Mesodermal cell (in vitro differentiated cells): ENCODE results near the gene COG5.

Experiments used
- H3K27ac ChIP-seq: 2 replicates; pipeline ENCODE4 v1.7.0; 2013; ENCODE audit warnings: mild to moderate bottlenecking, low read depth, low read length, moderate library complexity; ENCODE audit not compliant: severe bottlenecking
- H3K36me3 ChIP-seq: 2 replicates; pipeline ENCODE4 v1.7.1; 2013; ENCODE audit warnings: mild to moderate bottlenecking, low read length, moderate library complexity; ENCODE audit not compliant: control insufficient read depth, insufficient read depth
- H3K4me1 ChIP-seq: one replicate; pipeline ENCODE4 v1.7.1; 2013; ENCODE audit warnings: mild to moderate bottlenecking, low read length; ENCODE audit not compliant: insufficient read depth, control insufficient read depth, poor library complexity, severe bottlenecking
- H3K4me3 ChIP-seq: 2 replicates; pipeline ENCODE4 v1.7.0; 2013; ENCODE audit warnings: low read length, control low read depth, mild to moderate bottlenecking; ENCODE audit not compliant: insufficient read depth, poor library complexity, severe bottlenecking; ENCODE audit errors: extremely low read depth
- H3K9me3 ChIP-seq: 2 replicates; pipeline ENCODE4 v1.7.1; 2013; ENCODE audit warnings: mild to moderate bottlenecking, low read length, moderate library complexity; ENCODE audit not compliant: control insufficient read depth
- WGBS, 2 experiments: methylation state at CpG; one replicate each; pipeline ENCODE4 v1.1.5; 2013; ENCODE audit warnings: missing lambda C conversion rate in 2 of 2; ENCODE audit not compliant: insufficient coverage in 2 of 2; 5-methylcytosine and 5-hydroxymethylcytosine counted together

The COG5 gene

GRCh38 chr7:107486041-107486440, 77.7 kb downstream of the COG5 start:
- Histone ChIP-seq H3K4me1 (no peaks in the 10 kb centered on the region), H3K36me3 (no peaks in the 10 kb centered on the region), H3K27ac (no peak overlapping the region), H3K4me3 (no peak overlapping the region), H3K9me3 (no peaks in the 10 kb centered on the region)
- 93 to 100% methylated on average over 2 of the region's 3 CpGs for WGBS, 2 experiments

- H3K36me3 ChIP-seq = no peaks in the 10 kb centered on the region
- no peaks in the 10 kb centered on the region for H3K9me3 ChIP-seq
- H3K27ac ChIP-seq = no peak overlapping the region
- H3K4me1 ChIP-seq = no peaks in the 10 kb centered on the region
- H3K4me3 ChIP-seq = no peak overlapping the region
- no CpG with 5 or more reads among the region's 1 CpG for WGBS, 2 experiments
These were observed 81.1 kb downstream of the COG5 start for GRCh38 chr7:107482571-107482970.

GRCh38 chr7:107480932-107481331, 82.8 kb downstream of the COG5 start:
- H3K4me3 ChIP-seq = no peak overlapping the region
- no peaks in the 10 kb centered on the region for H3K36me3 ChIP-seq
- H3K27ac ChIP-seq = no peak overlapping the region
- 82 to 100% methylated on average over 1 of the region's 3 CpGs for WGBS, 2 experiments
- H3K4me1 ChIP-seq = no peaks in the 10 kb centered on the region
- H3K9me3 ChIP-seq = no peaks in the 10 kb centered on the region

- H3K4me1 ChIP-seq = no peaks in the 10 kb centered on the region
- no peaks in the 10 kb centered on the region for H3K9me3 ChIP-seq
- H3K4me3 ChIP-seq = no peak overlapping the region
- no CpG with 5 or more reads among the region's 2 CpGs for WGBS, 2 experiments
- no peak overlapping the region for H3K27ac ChIP-seq
- no peaks in the 10 kb centered on the region for H3K36me3 ChIP-seq
These were observed 84.4 kb downstream of the COG5 start for GRCh38 chr7:107479303-107479702.

GRCh38 chr7:107474104-107474521, 89.6 kb downstream of the COG5 start:
- 100% methylated on average over 2 of the region's 5 CpGs; no CpG with 5 or more reads in 1 of the 2 experiments for WGBS, 2 experiments
- Histone ChIP-seq H3K9me3 (no peaks in the 10 kb centered on the region), H3K4me3 (no peak overlapping the region)

GRCh38 chr7:107472116-107472515, 91.6 kb downstream of the COG5 start:
- Histone ChIP-seq H3K4me3 (no peak overlapping the region), H3K27ac (no peak overlapping the region), H3K36me3 (no peaks in the 10 kb centered on the region), H3K9me3 (no peaks in the 10 kb centered on the region), H3K4me1 (no peaks in the 10 kb centered on the region)
- 90 to 100% methylated on average over 1 to 2 of the region's 3 CpGs for WGBS, 2 experiments

More at GRCh38 chr7:107474104-107474521, 89.6 kb downstream of the COG5 start:
- no peaks in the 10 kb centered on the region for H3K4me1 ChIP-seq
- no peak overlapping the region for H3K27ac ChIP-seq
- no peaks in the 10 kb centered on the region for H3K36me3 ChIP-seq

- Histone ChIP-seq H3K27ac (no peak overlapping the region), H3K36me3 (no peaks in the 10 kb centered on the region), H3K9me3 (no peaks in the 10 kb centered on the region), H3K4me1 (no peaks in the 10 kb centered on the region), H3K4me3 (no peak overlapping the region)
- no CpG with 5 or more reads among the region's 3 CpGs for WGBS, 2 experiments
These were observed 92.2 kb downstream of the COG5 start for GRCh38 chr7:107471292-107472070.

- Histone ChIP-seq H3K9me3 (no peaks in the 10 kb centered on the region), H3K27ac (no peak within 1 kb of the TSS), H3K4me1 (no peaks in the 10 kb centered on the region), H3K36me3 (no peaks in the 10 kb centered on the region), H3K4me3 (no peak within 1 kb of the TSS)
- WGBS, 2 experiments = 80 to 82% methylated on average over 3 to 4 of the region's 4 CpGs
These were observed 93.8 kb downstream of the COG5 start, which contains the start of gene GPR22 for GRCh38 chr7:107469929-107470328. Gene GPR22 (plus strand): TSS chr7:107470057. CDS start chr7:107474061, 4,004 bp downstream.

- H3K4me3 ChIP-seq = no peak overlapping the region
- H3K36me3 ChIP-seq = no peaks in the 10 kb centered on the region
- no peak overlapping the region for H3K27ac ChIP-seq
- WGBS, 2 experiments = no CpG with 5 or more reads among the region's 1 CpG
- H3K4me1 ChIP-seq = no peaks in the 10 kb centered on the region
- no peaks in the 10 kb centered on the region for H3K9me3 ChIP-seq
These were observed 94.9 kb downstream of the COG5 start for GRCh38 chr7:107468824-107469223.

- no peak overlapping the region for H3K4me3 ChIP-seq
- no peaks in the 10 kb centered on the region for H3K36me3 ChIP-seq
- no peak overlapping the region for H3K27ac ChIP-seq
- H3K9me3 ChIP-seq = no peaks in the 10 kb centered on the region
- WGBS, 2 experiments = no CpG with 5 or more reads among the region's 2 CpGs
- no peaks in the 10 kb centered on the region for H3K4me1 ChIP-seq
These were observed 95.7 kb downstream of the COG5 start for GRCh38 chr7:107467972-107468371.

- WGBS, 2 experiments = 75 to 83% methylated on average over 1 to 2 of the region's 3 CpGs
- H3K4me3 ChIP-seq = no peak overlapping the region
- no peak overlapping the region for H3K27ac ChIP-seq
These were observed 99.0 kb downstream of the COG5 start for GRCh38 chr7:107464666-107465226.

More at GRCh38 chr7:107464666-107465226, 99.0 kb downstream of the COG5 start:
- no peaks in the 10 kb centered on the region for H3K9me3 ChIP-seq
- no peaks in the 10 kb centered on the region for H3K4me1 ChIP-seq
- no peaks in the 10 kb centered on the region for H3K36me3 ChIP-seq
